Measurements from ENCODE around the gene PYURF.

PYURF gene

GRCh38 chr4:88503344-88503743 lies 20.2 kb downstream of the PYURF start:
- DNase-seq = no peak

GRCh38 chr4:88497859-88498409 lies 25.6 kb downstream of the PYURF start:
- no peak for DNase-seq

GRCh38 chr4:88489100-88489761 lies 34.3 kb downstream of the PYURF start:
- no peak for DNase-seq

GRCh38 chr4:88481537-88481936 lies 42.0 kb downstream of the PYURF start:
- DNase-seq = no peak

- DNase-seq = no peak
Observed at GRCh38 chr4:88478247-88478646, 45.3 kb downstream of the PYURF start.

GRCh38 chr4:88477229-88477860 lies 46.2 kb downstream of the PYURF start:
- no peak for DNase-seq

Data from NCI-H2029 treated with DMSO at 0.1 percent for 48 hours (cell line).